Activated naive CD8-positive, alpha-beta T cell treated with anti-CD3 and anti-CD28 coated beads, Interleukin-2, amount 50 U/mL, for 16 hours (primary cell): Measurements from ENCODE around the gene TMTC4.
"Not testable (repeated sequence)": the region's sequence is repeated elsewhere in the genome, so short reads cannot be mapped to it uniquely, and the experiment has no call there.

Experiments used
- DNase-seq: peaks from one replicate; pipeline ENCODE4 v3.0.0-alpha.2; 2020; ENCODE audit warnings: low read depth, low spot score

TMTC4 gene

DNA sequence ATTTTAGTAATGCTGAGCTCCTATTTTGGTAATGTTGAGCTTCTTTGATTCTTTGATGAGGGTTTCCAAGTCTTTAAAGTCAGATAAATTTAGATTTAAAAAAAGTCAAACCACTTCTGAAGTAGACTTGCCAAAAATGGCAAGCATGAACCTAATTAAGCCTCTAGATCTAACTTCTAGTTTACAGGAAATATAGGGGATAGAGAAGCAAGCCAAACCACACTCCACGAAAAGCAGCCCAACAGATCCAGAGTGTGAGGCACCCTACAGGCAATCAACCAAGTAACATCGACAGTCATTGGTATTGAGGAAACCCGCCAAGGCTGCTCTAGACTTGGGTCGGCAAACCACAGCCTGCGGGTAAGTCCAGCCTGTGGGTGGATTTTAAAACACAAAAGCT is 89.7 kb downstream of the TMTC4 start:
- DNase-seq, result no peak

DNA sequence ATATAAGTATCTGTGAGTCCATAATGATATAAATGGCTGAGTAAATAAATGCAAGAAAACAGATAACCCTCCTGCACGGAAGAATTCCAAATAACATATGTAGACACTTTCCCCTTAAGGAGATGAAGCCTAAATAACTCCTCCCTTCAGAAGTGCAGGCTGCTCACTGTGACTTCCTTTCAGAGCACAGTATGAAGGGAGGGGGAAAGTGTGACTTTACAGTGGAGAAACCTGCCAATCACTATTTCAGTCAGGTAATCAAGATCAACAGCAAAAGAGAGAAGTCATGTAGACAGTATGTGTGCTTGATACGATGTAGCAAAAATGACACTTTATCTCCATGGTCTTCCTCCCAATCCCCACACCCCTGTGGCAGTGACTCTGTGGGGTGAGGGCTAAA is 93.1 kb downstream of the TMTC4 start:
- DNase-seq, result no peak

DNA sequence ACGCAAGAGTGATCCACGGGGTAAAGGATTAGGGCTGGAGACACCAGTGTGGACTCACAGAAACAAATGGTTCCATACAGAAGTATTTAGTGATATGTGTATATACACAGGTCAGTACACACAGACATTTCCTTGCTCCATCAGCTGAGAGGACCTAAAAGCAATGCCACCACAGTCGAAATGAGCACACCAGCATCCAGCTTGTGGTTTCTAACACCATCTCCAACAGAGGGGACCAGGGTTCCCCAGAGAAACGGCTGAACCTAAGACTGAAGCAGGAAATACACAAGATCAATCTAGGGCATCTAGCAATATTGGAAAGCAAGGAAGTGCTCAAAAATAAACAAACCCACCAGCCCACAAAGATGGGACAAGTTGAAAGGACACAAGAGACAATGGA is 93.6 kb downstream of the TMTC4 start:
- DNase-seq, result no peak

DNA sequence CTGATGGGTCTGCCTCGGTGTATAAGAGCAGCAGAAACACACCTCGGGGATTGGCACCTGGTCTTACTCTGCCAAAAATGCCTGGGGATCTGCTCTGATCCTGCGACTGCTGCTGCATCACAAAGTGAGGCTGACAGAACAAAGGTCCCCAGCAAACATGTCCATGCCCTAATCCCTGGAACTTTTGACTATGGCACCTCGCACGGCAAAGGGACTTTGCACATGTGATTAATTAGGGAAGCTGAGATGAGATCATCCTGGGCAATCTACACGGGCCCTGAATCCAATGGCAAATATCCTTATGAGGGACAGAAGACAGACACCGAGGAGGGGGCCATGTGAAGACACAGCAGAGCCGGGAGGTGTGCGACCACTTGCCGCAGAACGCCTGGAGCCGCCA is 94.5 kb downstream of the TMTC4 start:
- no peak for DNase-seq

DNA sequence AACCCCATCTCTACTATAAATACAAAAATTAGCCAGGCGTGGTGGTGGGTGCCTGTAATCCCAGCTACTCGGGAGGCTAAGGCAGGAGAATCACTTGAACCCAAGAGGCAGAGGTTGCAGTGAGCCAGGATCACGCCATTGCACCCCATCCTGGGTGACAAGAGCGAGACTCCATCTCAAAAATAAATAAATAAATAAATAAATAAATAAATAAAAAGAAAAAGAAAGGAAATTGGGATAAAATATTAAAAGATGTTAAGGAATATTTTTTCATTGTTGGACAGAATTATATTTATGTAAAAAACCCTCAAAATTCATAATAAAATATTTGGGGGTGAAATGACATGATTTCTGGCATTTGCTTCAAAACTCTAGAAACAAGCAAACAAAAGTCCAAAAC is 97.4 kb downstream of the TMTC4 start:
- DNase-seq, result not testable (repeated sequence)

DNA sequence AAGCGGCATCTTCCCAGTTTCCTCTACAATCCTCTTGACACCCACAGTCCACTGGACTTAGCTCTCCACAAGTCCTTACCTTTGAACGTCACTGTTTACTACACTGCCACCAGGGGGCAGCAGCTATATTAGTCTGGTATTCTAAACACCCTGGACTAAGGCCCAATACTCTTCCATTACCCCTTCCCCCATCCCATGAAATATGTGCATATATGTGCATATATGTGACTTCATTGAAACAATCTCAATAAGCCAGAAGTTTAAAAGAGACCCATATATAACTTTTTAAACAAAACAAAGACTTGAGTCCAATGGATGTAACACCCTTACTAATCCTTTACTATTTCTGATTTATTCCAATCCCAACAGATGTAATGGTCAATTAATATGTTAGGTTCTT is 101.5 kb downstream of the TMTC4 start:
- DNase-seq, result peak; percentile 49

DNA sequence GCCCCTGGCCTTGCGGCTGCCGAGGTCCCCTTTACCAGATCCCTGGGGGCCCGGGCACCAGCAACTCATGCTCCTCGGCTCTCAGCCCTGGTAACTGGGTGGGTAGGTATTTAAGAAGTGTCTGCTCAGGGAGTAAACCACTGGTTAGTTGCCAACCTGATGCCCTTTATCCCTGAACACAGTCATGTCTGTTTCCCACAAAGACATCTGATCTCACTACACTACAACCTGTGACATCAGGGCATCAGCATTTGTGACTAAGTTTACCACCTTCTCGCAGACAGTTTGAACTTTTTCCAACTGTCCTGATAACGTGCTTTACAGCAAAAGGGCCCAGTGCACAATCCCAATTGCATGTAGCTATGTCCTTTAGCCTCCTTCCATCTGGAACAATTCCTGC is 108.1 kb downstream of the TMTC4 start:
- DNase-seq, result no peak

DNA sequence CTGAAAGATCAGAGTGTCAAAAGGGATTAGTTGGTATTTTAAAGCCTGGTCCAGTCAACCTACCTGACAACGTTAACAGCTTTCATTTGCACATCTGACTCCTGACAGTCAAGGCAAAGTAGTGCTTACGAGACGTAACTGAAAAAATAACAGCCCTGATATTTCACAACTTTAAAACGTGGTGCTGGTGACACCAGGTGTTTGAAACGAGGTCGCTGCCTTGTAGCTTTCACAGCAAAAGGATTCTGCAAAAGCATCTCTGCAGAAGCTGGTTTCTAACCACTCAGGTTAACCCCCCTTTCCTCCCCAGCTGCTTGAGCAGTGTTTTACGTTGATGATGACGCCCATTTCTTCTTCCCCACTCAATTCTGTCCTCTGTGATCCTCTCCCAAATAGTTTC is 109.3 kb downstream of the TMTC4 start:
- no peak for DNase-seq

DNA sequence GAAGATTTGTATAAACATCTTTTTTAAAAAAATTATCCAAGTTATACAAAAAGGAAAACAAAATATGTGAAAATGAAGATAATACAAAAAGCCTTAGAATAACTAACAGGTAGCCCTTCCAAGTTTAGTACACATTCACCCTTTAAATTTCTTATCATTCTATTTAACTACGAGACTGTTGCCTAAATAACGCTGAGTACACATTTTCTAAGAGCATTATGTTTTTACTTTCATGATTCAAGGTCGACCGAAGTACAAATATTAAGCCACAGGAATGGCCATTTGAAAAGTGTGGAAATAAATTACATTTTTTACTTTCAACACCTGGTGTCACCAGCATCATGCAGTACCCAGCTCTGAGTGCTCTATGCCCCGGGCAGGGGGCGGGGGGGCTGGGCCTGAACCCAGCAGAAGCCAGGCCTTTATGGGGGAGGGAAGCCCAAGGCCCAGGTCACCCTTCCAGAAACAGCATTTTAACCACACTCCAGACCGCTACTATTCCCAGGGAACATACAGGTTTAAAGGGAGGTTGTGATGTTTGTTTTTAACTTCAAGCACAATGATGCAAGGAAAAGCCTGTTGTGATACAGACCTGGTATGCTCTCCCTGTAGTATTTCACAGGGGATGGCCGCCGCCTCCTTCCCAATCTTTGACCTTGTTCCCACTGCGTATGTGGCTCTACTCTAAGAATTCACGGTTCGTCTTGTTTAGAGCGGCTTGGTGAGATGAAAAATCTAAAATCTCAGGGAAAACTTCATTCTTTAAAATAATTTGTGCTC is 110.0 kb downstream of the TMTC4 start:
- no peak for DNase-seq

DNA sequence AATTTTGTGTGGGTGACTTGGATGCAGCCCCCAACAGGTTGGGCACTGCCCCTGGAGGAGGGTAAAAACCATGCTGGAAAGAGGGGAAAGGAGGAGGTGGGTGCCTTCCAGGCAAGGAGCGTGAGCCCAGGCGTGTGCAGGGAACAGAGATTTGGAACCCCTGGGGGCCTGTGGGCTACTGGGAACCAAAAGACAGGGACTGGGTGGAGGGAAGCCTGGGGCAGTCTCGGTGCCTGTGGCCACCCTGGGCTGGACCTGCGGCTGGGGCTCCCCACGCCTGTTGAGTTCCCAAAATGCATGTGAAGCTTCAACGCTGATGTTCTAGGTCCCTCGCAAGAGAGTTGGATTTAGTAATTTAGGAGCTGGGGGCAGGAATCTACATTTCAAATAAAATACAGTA is 110.8 kb downstream of the TMTC4 start:
- no peak for DNase-seq

DNA sequence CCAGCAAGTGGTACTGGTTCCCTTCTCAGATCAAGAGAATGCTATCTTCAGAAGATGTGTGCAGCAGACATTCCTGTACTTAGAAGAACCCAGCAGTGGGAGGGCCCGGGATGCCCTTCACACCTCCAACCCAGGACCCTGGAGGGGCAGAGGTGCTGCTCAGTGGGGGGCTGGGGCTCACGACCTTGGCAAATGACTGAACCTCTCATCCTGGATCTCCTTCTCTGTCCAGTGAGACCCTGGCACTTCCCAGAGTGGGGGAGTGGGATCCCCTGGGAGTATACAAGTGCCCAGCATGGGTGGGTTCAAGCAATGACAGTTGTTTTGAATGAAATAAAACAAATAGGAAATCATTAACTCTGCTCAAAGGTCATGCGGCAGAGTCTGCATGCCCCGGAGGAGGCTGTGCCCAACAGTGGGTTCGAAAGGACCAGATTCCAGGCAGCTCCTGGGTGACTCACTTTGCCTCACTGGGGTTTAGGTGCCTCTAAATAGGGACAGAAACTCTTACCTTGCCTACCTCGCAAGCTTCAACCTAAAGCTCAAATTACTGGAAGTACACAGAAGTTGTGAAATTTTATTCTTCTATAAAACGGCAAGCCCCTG is 112.9 kb downstream of the TMTC4 start:
- DNase-seq, result no peak

DNA sequence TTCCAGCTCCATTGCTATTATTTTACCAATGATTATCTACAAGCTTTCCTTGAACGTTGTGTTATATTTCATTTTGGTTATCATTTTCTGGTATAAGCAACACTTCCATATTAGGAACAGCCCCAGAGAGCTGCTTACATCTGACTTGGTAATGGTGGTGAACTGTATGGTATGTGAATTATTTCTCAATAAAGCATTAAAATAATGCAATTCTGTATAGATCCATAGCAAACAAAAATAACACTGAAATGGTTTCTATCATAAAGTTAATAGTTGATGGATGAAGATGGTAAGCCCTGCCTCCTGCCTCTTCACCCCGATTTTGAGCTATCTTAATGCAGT is 113.5 kb downstream of the TMTC4 start:
- DNase-seq, result no peak

DNA sequence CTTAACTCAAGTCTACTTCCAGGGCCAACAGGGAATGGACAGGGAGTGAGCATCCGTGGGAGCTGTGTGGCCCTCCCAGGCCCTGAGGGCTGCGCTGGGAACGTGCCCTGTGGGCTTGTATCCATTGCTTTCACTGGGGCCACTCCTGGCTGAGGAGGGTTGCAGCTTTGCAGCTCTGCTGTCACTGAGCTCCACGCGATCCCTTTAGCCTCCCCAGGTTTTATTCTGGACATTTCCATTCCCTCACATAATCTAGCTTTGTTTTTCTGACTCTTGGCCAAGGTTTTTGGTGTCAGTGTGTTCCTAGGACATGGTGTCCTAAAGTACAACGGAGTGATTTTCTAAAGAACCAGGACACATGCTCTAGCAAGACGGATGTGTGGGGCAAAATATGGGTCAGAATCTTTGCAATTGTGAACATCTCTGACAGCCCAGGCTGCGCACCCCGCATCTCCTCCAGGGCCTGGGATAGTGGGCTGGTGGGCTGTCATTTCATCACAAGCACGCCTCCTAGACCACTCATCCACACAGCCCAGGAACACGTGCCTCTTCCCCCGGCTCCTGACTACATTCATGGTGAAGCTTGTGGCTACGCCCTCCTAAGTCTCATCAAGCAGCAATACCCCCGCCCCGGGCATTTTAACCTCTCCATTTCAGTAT is 114.0 kb downstream of the TMTC4 start:
- DNase-seq, result no peak

DNA sequence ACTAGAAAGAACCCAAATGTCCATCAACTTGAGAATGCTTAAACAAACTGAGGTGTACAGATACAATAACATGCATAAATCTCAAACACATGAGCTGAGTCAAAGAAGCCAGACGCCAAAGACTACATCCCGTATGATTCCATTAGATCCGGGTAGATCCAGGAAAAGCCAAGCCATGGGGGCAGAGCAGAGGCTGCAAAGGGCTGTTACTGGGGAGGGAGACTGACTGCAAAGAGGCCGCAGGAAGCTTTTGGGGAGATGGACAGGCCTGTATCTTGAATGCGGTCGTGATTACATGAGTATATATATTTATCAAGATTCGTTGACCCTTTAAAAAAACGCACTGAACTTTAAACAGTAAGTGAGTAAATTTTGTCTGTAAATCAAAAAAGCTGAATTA is 114.7 kb downstream of the TMTC4 start:
- DNase-seq, result no peak
